Testis (tissue), 3 donors: ENCODE measurements around the gene AP5Z1. TPM values are rescaled to one million over a fixed set of nuclear protein-coding genes. Genes with fewer than 3 reads are reported as not detected.

Experiments
- DNase-seq: peaks from one replicate; pipeline ENCODE4 v3.0.0-alpha.2; 2019
- H3K27ac ChIP-seq, 2 donors: fragments of 200-600 bp; sonication (generic); one replicate each; pipeline ENCODE4 v1.5.1; 2019
- H3K27me3 ChIP-seq: fragments of 200-600 bp; sonication (generic); one replicate; pipeline ENCODE4 v1.5.1; 2019
- H3K36me3 ChIP-seq: fragments of 200-600 bp; sonication (generic); one replicate; pipeline ENCODE4 v1.5.1; 2017; ENCODE audit warnings: low read depth; ENCODE audit errors: missing control alignments
- H3K4me1 ChIP-seq: fragments of 200-600 bp; sonication (generic); one replicate; pipeline ENCODE4 v1.5.1; 2019
- H3K4me3 ChIP-seq, 2 donors: fragments of 200-600 bp; sonication (generic); one replicate each; pipeline ENCODE4 v1.5.1; 2017 to 2019
- H3K9me3 ChIP-seq: fragments of 200-600 bp; sonication (generic); one replicate; pipeline ENCODE4 v1.5.1; 2017
- POLR2A ChIP-seq: fragments of 450-650 bp; IDR thresholded peaks from one replicate; pipeline ENCODE4 v1.6.1; 2017; ENCODE audit warnings: antibody characterized with exemption, mild to moderate bottlenecking, moderate library complexity
- WGBS, 2 donors: methylation state at CpG; one replicate each; pipeline ENCODE4 v1.1.5; 2018; 5-methylcytosine and 5-hydroxymethylcytosine counted together
- intact Hi-C: fragments of 100-400 bp; cut with DNase I; formaldehyde crosslinking; loops from one replicate; pipeline ENCODE4 v1.15.1; 2023; ENCODE audit warnings: low total_unique reads
- polyA plus RNA-seq: library from polyadenylated mRNA; stranded (reverse); fragments of 350-450 nt; fragmentation: Illumina TruSeq; extraction: RNeasy Lipid Tissue Mini Kit (QIAGEN cat#74804); gene quantifications from one replicate; pipeline ENCODE4 v1.2.3, GENCODE V29; 2014; ENCODE audit warnings: low read depth, low replicate concordance; ENCODE audit not compliant: insufficient read depth
- total RNA-seq, 2 donors: library from RNA; depleted of rRNA; stranded (reverse); fragments of >200 nt; gene quantifications; one replicate each; pipeline ENCODE4 v1.2.3, GENCODE V29; 2016
- TF ChIP-seq, protein P1 (sequence below), 3 experiments: fragments of 450-650 bp in 2 of 3; fragments of 200-600 bp in 1 of 3; sonication (generic) in 1 of 3; IDR thresholded peaks; one replicate each; pipeline ENCODE4 v1.5.1; 2016 to 2019; ENCODE audit warnings: antibody characterized with exemption in 3 of 3, mild to moderate bottlenecking in 2 of 3, moderate library complexity in 1 of 3

Gene AP5Z1
- total and polyA plus RNA-seq, 3 donors from 2014 or later, result 30.0 to 59.1 (median 47.6) TPM

- H3K4me1 ChIP-seq, result no peaks in the 10 kb centered on the region
- H3K9me3 ChIP-seq, result no peaks in the 10 kb centered on the region
- no peak overlapping the region for H3K4me3 ChIP-seq
- WGBS, 2 donors, result 87 to 89% methylated on average over 37 of the region's 37 CpGs
- TF ChIP-seq, protein P1, sequence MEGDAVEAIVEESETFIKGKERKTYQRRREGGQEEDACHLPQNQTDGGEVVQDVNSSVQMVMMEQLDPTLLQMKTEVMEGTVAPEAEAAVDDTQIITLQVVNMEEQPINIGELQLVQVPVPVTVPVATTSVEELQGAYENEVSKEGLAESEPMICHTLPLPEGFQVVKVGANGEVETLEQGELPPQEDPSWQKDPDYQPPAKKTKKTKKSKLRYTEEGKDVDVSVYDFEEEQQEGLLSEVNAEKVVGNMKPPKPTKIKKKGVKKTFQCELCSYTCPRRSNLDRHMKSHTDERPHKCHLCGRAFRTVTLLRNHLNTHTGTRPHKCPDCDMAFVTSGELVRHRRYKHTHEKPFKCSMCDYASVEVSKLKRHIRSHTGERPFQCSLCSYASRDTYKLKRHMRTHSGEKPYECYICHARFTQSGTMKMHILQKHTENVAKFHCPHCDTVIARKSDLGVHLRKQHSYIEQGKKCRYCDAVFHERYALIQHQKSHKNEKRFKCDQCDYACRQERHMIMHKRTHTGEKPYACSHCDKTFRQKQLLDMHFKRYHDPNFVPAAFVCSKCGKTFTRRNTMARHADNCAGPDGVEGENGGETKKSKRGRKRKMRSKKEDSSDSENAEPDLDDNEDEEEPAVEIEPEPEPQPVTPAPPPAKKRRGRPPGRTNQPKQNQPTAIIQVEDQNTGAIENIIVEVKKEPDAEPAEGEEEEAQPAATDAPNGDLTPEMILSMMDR (IDR thresholded peaks at IDR 0.05), result no peak
- TF ChIP-seq POLR2A, result no peak
- intact Hi-C loops, result no loop called here
- H3K36me3 ChIP-seq, result no peaks in the 10 kb centered on the region
- no peaks in the 10 kb centered on the region for H3K27me3 ChIP-seq
- DNase-seq, result no peak
- no peak overlapping the region for H3K27ac ChIP-seq
These were observed 8.5 kb upstream of the AP5Z1 start for GRCh38 chr7:4766666-4767519.

GRCh38 chr7:4768597-4769569, 6.5 kb upstream of the AP5Z1 start:
- WGBS, 2 donors, result 86 to 90% methylated on average over 27 of the region's 27 CpGs
- intact Hi-C loops, result no loop called here
- Histone ChIP-seq H3K4me1 (no peaks in the 10 kb centered on the region), H3K27me3 (no peaks in the 10 kb centered on the region), H3K27ac (no peak overlapping the region), H3K4me3 (no peak overlapping the region), H3K36me3 (no peaks in the 10 kb centered on the region), H3K9me3 (no peaks in the 10 kb centered on the region)
- no peak for TF ChIP-seq POLR2A
- TF ChIP-seq, protein P1 (IDR thresholded peaks at IDR 0.05), result no peak
- no peak for DNase-seq

DNA sequence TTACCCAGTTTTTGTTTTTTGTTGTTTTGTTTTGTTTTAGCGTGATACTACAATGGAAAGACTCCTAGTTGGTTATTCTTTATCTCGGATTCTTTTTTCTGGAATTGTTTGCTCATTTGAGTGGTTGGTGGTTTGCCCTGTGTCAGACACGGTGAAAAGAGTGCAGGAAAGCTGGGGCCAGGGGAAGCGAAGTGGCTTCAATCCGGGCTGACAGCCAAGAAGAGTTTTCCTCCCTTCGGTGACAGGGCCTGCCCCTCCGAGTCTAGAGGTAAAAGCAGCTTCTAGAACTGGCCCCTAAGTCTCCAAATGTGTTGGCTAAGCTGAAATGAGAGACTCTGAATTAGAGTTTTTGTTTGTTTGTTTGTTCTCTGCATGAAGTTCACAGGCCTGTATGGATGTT, 5.7 kb upstream of the AP5Z1 start:
- H3K27me3 ChIP-seq, result no peaks in the 10 kb centered on the region
- 44 to 53% methylated on average over 7 of the region's 7 CpGs for WGBS, 2 donors
- TF ChIP-seq, protein P1 (IDR thresholded peaks at IDR 0.05), result no peak
- TF ChIP-seq POLR2A, result no peak
- no peaks in the 10 kb centered on the region for H3K36me3 ChIP-seq
- H3K9me3 ChIP-seq, result no peaks in the 10 kb centered on the region
- DNase-seq, result no peak
- H3K4me1 ChIP-seq, result peaks cover 5% of the 10 kb centered on the region
- H3K4me3 ChIP-seq, result no peak overlapping the region
- intact Hi-C loops, result no loop called here
- H3K27ac ChIP-seq, result no peak overlapping the region

DNA sequence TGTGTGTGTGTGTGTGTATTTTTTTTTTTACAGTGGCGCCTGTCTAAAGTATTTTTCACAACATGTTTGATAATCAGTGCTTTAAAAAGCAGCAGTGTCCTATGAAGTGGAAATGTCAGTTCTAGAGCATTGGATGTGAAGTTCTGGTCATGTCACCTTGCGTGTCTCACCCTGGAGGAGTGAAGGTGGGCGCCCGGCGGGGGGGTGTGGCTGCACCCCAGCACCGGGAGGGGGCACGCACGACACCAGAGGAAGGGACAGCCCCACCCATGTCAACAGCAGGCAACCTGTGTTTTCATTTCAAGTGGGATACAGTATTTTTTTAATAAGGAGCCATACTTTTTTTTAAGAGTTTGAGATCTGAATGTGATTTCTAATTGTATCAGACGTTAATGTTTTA, 4.5 kb upstream of the AP5Z1 start:
- peaks cover 7% of the 10 kb centered on the region for H3K4me1 ChIP-seq
- intact Hi-C loops, result no loop called here
- H3K4me3 ChIP-seq, result no peak overlapping the region
- H3K27ac ChIP-seq, result no peak overlapping the region
- no peaks in the 10 kb centered on the region for H3K27me3 ChIP-seq
- TF ChIP-seq POLR2A, result no peak
- TF ChIP-seq, protein P1 (IDR thresholded peaks at IDR 0.05), result no peak
- DNase-seq, result no peak
- no peaks in the 10 kb centered on the region for H3K36me3 ChIP-seq
- no peaks in the 10 kb centered on the region for H3K9me3 ChIP-seq
- WGBS, 2 donors, result 78 to 84% methylated on average over 9 of the region's 9 CpGs
